GM18907 (cell line): ENCODE results near the gene ANKMY1.
"Not testable (repeated sequence)": the region's sequence is repeated elsewhere in the genome, so short reads cannot be mapped to it uniquely, and the experiment has no call there.

Source experiments
- ATAC-seq: cut with Tn5 transposase; IDR thresholded peaks from one replicate; pipeline ENCODE4 v1.9.1; 2021; ENCODE audit warnings: mild to moderate bottlenecking, moderate library complexity; ENCODE audit not compliant: unreplicated experiment

The ANKMY1 gene

GRCh38 chr2:240507060-240507777 lies 50.6 kb downstream of the ANKMY1 start:
- no peak for ATAC-seq

GRCh38 chr2:240506406-240507059 lies 51.3 kb downstream of the ANKMY1 start:
- no peak for ATAC-seq

GRCh38 chr2:240505910-240506309 lies 51.9 kb downstream of the ANKMY1 start:
- no peak for ATAC-seq

DNA sequence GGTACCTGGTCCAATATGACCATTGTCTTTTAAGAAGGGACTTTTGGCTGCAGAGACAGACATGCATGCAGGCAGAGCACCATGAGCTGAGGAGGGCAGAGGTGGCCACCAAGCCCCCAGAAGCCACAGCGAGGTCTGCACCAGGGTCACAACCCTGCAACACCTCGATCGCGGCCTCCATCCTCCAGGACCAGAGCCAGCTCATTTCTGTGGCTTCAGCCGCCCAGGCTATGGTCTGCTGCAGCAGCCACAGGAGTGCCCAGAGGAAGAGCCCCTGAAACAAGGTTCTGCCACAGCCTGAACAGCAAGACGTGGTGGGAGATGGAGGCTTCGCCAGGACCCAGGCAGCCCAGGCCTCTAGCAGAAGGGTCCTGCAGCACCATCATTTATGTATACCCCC lies 53.9 kb downstream of the ANKMY1 start:
- ATAC-seq = no peak

GRCh38 chr2:240503375-240503774 lies 54.4 kb downstream of the ANKMY1 start:
- ATAC-seq = no peak

DNA sequence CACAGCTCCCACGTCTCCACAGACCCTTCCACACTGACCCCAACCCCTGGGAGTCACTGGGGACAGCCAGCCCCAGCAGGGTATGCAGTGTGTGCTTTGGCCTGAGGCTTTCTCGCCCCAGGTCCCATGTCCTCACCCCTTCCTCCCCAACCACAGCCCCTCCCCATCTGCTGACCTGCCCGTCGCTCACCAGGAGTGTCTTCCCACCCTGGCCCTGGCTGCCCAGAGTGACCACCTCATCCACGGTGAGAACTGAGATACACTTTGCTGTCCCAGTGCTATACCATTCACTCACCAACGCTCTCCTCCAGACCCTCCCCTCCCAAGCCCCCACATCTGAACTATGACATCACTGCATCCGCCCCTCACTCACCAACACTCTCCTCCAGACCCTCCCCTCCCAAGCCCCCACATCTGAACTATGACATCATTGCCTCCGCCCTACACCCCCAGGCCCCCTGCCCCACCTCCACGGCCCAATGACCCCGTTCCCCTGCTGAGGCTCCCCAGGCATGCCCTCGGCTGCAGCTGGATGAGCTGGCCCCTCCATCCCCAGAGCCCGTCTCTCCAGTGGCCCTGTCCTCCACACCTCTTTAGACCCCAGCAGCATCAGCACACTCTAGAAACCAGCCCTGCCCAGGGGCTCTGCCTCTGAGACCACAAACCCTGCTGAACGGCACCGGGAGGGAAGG lies 55.2 kb downstream of the ANKMY1 start:
- no peak for ATAC-seq

GRCh38 chr2:240502059-240502429 lies 55.7 kb downstream of the ANKMY1 start:
- ATAC-seq = no peak

GRCh38 chr2:240501531-240501991 lies 56.2 kb downstream of the ANKMY1 start:
- ATAC-seq = no peak

DNA sequence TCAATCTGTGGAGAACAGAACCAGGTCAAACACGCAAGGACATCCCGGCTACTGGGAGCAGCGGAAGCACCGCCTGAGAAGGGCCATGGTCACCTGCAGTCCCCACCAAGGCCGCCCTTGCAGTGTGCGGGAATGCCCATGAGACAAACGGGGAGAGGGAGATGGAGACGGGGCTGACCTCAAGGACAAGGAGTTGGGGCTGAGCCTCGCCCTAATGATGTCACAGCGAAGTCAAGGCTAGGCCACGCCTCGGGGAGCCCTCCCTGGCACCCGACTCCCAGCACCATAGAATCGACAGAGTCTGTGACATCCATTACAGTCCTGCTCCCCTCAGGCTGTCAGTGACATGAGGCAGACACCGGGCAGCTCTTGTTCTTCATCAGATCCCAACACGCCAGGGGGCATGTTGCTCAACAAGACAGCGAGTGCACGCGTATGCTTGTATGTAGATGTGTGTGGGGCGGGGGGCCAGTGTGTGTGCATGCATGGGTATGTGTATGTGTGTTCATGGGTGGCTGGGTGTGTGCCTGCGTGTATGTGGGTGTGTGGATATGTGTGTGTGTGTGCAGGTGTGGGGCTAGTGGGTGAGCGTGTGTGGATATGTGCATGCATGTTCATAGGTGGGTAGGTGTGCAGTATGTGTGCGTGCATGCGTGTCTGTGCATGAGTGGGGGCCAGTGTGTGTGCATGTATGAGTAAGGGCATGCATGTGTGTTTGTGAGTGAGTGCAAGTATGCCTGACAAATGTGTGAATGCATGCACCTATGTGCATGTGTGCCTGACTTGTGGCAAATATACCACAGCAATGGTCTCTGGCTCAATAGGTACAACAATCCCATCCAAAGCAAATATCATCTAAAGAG lies 57.0 kb downstream of the ANKMY1 start:
- no peak for ATAC-seq

DNA sequence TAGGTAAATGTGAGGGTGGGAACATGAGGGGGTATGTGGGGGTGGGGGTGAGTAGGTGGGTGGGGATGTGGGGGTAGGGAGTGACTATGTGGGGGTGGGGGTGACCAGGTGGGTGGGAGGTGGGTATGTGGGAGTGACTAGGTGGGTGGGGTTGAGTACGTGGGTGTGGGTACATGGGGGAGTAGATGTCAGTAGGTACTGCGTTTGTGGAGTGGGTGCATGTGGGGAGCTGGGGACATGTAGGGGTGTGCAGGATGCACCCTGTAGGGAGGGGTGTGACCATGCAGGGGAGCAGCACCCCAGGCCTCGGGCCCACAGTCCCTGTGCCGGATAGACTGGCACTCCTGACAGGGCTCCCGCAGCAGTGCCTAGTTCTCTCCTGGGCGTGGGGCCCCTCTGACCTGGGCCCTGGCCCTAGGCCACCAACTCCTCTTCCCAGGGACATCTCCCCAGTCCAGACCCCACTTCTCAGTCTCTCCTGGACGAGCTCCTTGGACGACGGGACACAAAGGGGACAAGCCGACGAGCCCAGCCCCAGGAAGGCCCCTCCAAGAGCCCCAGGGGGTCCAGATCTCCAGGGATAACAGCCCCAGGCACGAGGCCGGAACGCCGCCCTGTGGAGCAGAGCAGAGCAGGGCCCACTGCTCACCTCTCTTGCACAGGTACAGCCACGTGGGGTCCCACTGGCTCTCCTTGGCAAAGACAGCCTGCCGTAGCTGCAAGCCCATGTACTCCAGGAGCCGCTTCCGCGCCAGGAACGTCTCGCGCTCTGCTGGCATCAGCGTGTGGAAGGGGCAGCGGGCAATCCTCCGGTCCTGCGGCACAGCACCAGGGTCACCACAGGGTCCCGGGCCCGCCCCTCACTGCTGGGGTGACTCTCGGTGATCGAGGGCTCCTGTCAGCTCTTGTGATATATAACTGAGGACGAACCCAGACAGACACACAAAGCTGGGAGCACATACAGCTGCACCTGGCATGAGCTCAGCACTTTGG lies 58.2 kb downstream of the ANKMY1 start:
- no peak for ATAC-seq

GRCh38 chr2:240498958-240499260 lies 58.9 kb downstream of the ANKMY1 start:
- ATAC-seq = no peak

GRCh38 chr2:240498171-240498957 lies 59.4 kb downstream of the ANKMY1 start:
- ATAC-seq = no peak

DNA sequence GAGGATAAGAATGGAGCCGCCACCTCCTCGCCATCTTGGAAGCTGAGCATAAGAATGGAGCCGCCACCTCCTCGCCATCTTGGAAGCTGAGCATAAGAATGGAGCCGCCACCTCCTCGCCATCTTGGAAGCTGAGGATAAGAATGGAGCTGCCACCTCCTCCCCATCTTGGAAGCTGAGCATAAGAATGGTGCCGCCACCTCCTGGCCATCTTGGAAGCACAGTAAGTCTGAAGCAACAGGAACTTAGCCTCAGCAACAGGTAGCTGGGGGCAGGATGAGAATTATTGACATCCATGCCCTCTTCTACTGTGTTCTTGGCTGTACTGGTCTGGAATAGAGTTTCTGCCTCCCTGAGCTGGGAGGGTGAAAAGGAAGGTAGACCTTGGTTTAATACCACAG lies 60.7 kb downstream of the ANKMY1 start:
- not testable (repeated sequence) for ATAC-seq

DNA sequence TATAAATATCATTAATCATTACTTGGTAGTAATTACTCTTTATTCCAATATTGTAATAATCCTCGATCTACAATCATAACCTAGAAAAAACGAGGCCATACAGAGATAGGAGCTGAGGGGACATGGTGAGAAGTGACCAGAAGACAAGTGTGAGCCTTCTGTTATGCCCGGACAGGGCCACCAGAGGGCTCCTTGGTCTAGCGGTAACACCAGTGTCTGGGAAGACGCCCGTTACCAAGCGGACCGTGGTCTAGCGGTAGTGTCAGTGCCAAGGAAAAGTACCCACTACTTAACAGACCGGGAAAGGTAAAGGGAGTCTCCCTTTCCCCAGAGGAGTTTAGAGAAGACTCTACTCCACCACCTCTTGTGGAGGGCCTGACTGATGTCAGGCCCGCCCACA lies 62.8 kb downstream of the ANKMY1 start:
- not testable (repeated sequence) for ATAC-seq

DNA sequence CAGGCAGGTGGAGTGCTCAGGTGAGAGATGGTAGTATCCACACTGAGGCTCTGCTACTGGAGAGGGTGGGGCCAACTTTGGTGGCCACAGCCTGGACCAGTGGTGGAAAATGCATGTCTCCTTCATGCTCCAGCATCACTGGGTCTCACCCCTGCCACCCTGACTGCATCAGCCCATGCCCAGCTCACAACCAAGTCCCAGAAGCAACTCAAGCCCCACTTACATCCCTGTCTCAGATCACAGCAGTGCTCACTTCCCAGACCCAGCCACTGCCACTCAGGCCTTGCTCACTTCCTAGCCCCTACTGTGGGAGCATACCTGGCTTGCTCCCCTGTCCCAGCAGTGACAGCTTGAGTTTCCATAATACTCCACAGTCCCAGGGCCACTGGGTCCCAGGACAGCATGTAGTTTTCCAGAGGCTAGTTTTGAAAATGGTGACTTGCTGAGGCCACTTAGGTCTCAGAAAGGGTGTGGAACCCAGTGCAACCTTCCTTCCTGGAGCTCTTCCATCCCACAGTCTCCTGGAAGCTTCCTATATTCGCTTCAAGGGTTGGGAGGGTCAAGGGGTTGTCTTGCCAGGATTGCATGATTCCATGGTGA lies 63.5 kb downstream of the ANKMY1 start:
- ATAC-seq = no peak

DNA sequence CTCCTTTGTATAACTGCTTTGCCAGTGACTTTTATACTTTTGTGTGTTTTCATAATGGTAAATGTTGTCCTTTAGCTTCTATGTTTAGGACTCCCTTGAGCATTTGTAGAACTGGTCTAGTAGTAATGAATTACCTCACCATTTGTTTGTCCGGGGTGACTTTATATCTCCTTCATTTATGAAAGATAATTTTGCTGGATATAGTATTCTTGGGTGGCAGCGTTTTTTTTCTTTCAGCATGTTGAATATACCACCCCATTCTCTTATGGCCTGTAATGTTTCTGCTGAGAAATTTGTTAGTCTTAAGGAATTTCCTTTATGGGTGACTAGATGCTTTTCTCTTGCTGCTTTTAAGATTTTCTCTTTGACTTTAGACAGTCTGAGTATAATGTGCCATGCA lies 66.3 kb downstream of the ANKMY1 start:
- no peak for ATAC-seq

DNA sequence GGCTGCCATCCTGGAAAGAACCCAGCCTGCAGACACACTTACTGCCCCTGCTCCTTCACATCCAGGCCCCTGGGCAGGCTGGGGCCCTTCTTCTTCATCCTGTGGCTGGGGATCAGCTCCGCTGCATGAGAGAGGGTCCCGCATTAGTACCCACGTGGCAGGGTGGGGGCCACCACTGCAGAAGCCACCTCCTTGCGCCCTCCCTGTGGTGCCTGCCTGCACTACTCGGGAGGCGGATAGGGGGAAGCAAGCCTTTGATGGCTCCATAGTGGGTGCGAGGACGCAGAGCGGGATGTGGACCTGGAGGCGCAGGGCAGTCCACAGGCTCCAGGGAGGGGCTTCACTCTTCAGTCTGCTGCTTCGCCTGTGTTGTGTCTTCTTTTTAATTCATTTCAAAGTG lies 75.6 kb downstream of the ANKMY1 start:
- ATAC-seq = no peak

DNA sequence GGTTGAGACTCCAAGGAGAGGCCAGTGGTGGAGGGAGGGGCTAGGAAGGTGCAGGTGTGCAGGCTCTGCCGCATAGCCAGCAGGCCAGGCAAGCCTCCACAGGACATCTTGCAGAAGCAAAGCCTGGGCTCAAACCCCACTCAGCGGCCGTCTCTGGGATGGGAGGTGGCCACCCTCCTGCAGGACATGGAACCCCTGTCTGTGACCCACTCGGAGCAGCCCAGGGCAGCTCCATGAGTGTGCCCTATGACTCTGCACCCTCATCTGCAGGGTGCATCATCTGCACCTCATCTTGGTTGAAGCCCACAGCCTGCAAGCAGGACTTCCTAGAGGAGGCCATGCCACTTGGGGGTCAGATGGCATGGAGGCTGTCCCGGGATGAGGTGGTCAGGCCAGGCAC lies 76.1 kb downstream of the ANKMY1 start:
- no peak for ATAC-seq
